ENCODE results near the gene NAA25. TPM values are rescaled to one million over a fixed set of nuclear protein-coding genes. Genes with fewer than 3 reads are reported as not detected.

The NAA25 gene
- total and polyA plus RNA-seq, 8 donors: 17.3 to 33.9 (median 25.9) TPM

DNA sequence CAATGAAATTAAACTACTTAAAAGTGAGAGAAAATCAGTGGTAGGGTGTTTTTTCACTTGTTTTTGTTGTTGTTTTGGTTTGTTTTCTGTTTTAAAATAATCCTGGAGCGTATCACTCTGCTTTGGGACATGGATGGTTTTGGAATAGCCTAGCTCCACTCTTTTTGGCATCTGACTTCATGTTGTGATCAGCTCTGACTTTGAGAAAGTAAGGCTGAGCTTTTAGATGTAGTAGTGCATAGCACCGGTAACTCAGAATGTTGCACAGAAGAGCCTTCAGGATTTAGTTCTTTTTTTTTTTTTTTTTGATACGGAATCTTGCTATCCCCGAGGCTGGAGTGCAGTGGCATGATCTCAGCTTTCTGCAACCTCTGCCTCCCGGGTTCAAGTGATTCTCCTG is 24.8 kb upstream of the NAA25 start:
- intact Hi-C loops (cut with DNase I): no loop called here
- ATAC-seq: no peak
- DNase-seq: no peak
- peaks cover 33 to 63% of the 10 kb centered on the region in 2 donors for H3K4me1 ChIP-seq
- H3K36me3 ChIP-seq: peaks cover 3 to 46% of the 10 kb centered on the region in 2 donors
- no peaks in the 10 kb centered on the region for H3K27me3 ChIP-seq
- no peaks in the 10 kb centered on the region for H3K9me3 ChIP-seq
- no peak overlapping the region for H3K4me3 ChIP-seq
- no peak overlapping the region for H3K27ac ChIP-seq
- TF ChIP-seq, protein P1, sequence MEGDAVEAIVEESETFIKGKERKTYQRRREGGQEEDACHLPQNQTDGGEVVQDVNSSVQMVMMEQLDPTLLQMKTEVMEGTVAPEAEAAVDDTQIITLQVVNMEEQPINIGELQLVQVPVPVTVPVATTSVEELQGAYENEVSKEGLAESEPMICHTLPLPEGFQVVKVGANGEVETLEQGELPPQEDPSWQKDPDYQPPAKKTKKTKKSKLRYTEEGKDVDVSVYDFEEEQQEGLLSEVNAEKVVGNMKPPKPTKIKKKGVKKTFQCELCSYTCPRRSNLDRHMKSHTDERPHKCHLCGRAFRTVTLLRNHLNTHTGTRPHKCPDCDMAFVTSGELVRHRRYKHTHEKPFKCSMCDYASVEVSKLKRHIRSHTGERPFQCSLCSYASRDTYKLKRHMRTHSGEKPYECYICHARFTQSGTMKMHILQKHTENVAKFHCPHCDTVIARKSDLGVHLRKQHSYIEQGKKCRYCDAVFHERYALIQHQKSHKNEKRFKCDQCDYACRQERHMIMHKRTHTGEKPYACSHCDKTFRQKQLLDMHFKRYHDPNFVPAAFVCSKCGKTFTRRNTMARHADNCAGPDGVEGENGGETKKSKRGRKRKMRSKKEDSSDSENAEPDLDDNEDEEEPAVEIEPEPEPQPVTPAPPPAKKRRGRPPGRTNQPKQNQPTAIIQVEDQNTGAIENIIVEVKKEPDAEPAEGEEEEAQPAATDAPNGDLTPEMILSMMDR (IDR thresholded peaks at IDR 0.05): no peak

DNA sequence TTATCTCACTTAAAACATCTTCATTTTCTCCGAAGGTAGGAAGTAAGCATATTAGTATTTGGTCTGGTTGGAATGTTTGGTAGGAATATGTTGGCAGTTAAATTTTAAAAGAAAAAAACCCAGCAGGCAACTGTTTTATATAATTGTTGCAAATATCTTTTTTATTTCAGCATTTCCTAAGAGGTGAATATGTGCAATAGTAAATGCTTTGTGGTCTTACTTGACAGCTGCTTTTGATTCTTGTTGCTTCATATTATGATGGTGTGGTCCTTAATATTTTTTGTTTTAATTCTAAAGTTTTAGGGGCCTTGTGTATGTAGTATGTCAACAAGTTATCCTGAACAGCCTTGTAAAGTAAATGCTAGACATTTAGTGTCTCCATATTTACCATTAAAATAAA is 23.1 kb upstream of the NAA25 start:
- no peak for DNase-seq
- Histone ChIP-seq H3K9me3 (no peaks in the 10 kb centered on the region), H3K4me3 (peak overlapping the region in 1 of 2 donors; percentile 10), H3K4me1 (peaks cover 36 to 73% of the 10 kb centered on the region in 2 donors), H3K27ac (peak overlapping the region; percentile 81 to 87), H3K27me3 (no peaks in the 10 kb centered on the region), H3K36me3 (peaks cover 3 to 28% of the 10 kb centered on the region in 2 donors)
- intact Hi-C loops (cut with DNase I): no loop called here
- no peak for ATAC-seq
- TF ChIP-seq, protein P1 (IDR thresholded peaks at IDR 0.05): no peak

DNA sequence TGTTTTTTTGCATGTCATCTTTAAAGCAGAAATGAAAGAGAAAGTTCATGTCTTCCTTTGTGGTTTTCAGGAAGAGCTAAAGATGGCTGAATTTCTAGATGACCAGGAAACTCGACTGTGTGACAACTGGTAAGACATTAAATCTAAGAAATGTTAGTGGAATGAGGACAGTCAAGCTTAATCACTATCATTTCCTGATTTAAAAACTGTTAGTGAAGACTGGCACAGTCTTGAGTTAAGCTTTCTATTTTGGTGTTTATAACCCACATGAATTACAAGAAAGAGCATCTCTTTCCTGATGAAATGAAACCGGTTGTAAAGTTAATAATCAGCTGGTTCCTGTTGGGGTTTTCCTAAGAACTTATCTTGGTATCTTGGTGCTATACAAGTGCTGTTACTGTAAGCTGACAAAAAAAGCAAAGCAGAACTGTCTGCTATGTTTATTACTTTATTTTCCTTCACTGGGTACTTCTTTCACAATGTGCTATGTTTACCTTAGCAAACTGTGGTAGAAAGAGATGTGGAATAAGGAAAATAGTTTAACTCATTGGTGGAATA is 21.9 kb upstream of the NAA25 start:
- Histone ChIP-seq H3K4me1 (peaks cover 41 to 81% of the 10 kb centered on the region in 2 donors), H3K27ac (peak overlapping the region; percentile 81 to 87), H3K4me3 (peak overlapping the region in 1 of 2 donors; percentile 22), H3K9me3 (no peaks in the 10 kb centered on the region), H3K27me3 (no peaks in the 10 kb centered on the region), H3K36me3 (peaks cover 0 to 17% of the 10 kb centered on the region in 2 donors)
- TF ChIP-seq, protein P1 (IDR thresholded peaks at IDR 0.05): no peak
- no peak for DNase-seq
- intact Hi-C loops (cut with DNase I): no loop called here
- peak; percentile 43 for ATAC-seq

DNA sequence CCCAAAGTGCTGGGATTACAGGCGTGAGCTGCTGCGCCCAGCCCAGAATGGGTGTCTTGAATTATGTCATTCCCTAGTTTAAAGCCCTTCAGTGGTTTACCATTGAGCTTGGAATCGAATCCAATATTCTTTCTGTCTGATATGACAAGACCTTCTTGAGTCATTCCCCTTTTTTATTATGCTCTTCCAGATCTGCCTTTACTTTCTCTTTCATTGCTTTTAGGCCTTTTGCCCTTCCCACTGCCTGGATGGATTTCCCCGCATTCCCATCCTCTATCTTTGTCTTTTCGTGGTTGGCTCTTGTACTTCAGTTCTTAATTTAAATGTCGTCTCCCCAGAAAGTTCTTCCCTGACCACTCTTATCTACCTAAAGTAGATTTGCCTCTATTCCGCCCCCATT is 18.3 kb upstream of the NAA25 start:
- ATAC-seq (no peak), DNase-seq (no peak)
- H3K27me3 ChIP-seq: no peaks in the 10 kb centered on the region
- peaks cover 41 to 78% of the 10 kb centered on the region in 2 donors for H3K4me1 ChIP-seq
- H3K9me3 ChIP-seq: no peaks in the 10 kb centered on the region
- H3K4me3 ChIP-seq: peak overlapping the region; percentile 92 to 97
- H3K27ac ChIP-seq: peak overlapping the region; percentile 31 to 95
- intact Hi-C loops (cut with DNase I): no loop called here
- no peaks in the 10 kb centered on the region for H3K36me3 ChIP-seq
- TF ChIP-seq, protein P1 (IDR thresholded peaks at IDR 0.05): no peak

DNA sequence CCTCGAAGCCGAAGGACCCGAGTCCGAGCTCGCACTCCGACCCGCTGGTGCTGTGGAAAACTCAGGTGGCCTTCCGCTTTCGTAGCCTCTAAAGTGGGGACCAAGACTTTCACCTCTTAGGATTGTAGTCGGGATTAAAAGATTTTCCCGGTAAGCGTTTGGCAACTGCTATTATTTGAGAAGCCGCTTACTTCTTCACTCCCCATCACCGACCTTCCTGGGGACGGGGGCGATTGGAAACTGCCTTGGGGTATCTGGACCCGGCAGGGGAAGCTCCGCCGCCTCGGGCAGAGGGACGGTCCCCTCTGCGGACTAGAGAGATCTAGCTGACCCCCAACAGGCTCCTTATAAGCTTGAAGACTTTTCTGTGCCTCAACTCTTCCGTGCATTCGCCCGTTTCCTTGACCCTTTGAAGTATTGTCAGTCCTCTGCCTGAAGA is 17.4 kb upstream of the NAA25 start:
- peak in 1 of 4 donors; percentile 81 for DNase-seq
- Histone ChIP-seq H3K27me3 (no peaks in the 10 kb centered on the region), H3K4me3 (peak overlapping the region; percentile 92 to 97), H3K9me3 (no peaks in the 10 kb centered on the region), H3K4me1 (peaks cover 32 to 69% of the 10 kb centered on the region in 2 donors), H3K36me3 (no peaks in the 10 kb centered on the region), H3K27ac (peak overlapping the region; percentile 93 to 95)
- intact Hi-C loops (cut with DNase I): no loop called here
- TF ChIP-seq, protein P1 (IDR thresholded peaks at IDR 0.05): no peak
- no peak for ATAC-seq

All from left lung (tissue), 10 donors.